GM12892 (cell line): Measurements from ENCODE around the gene TRAPPC2.

Experiments used
- DNase-seq: peaks from one replicate; pipeline ENCODE4 v3.0.0; 2011; ENCODE audit not compliant: insufficient read length
- FAIRE-seq: peaks from 2 replicates; lab custom pipeline; 2011; peaks lifted over from hg19 to GRCh38; lab: Jason Lieb, UNC
- POLR2A ChIP-seq: IDR thresholded peaks from 2 replicates; pipeline ENCODE4 v1.6.1; 2011; ENCODE audit warnings: low read depth, low read length, control low read depth
- POLR2AphosphoS5 ChIP-seq: IDR thresholded peaks from 2 replicates; pipeline ENCODE4 v1.6.1; 2011; ENCODE audit warnings: low read depth, low read length, control low read depth
- TAF1 ChIP-seq: IDR thresholded peaks from 2 replicates; pipeline ENCODE4 v1.6.1; 2011; ENCODE audit warnings: low read depth, mild to moderate bottlenecking, control low read depth, low read length, borderline replicate concordance

The TRAPPC2 gene

DNA sequence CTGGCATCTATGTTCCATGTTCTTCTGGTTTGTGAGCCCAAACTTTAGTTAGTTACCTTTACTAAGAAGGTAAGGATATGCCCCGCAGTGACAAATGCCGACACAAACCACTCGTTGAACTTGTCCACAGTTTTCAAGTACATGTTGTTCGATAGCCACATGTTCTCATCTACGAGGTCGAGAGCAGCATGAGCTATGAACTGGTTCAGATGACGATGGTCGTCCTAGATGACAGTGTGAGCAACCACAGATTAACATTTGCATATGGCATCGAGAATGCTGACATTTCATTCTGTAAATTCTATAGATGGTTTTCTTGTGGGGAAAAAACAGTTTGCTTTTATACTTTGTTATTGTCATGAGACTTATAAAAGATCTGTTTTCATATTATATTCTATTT is 18.0 kb downstream of the TRAPPC2 start:
- FAIRE-seq (peak; percentile 86), DNase-seq (no peak)
- no peak for TF ChIP-seq POLR2AphosphoS5
- TF ChIP-seq POLR2A: no peak
- TF ChIP-seq TAF1: no peak

GRCh38 chrX:13711141-13711540 is 23.3 kb downstream of the TRAPPC2 start:
- DNase-seq (no peak), FAIRE-seq (peak; percentile 56)
- TF ChIP-seq POLR2AphosphoS5 (peak; percentile 50; the same call in 1 of the 2 replicates), TAF1 (no peak)

DNA sequence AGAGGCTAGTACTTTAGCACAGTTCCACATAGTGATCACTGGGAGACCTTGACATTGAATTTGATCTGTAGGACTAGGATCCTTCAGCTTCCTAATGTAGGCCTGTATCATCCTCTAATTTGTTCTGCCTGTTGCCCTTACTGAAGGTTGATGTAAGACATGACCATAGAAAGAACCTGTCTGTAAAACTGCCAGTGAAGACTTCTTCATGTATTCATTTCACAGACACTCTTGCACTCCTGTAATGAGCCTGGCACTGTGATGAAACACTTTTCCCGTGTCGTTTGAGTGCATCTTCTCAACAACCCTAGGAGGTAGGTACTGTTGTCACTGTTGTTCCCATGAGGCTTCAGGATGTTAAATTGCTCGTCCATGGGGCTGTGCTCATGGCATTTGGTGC is 30.8 kb downstream of the TRAPPC2 start:
- peak; percentile 86 for FAIRE-seq
- no peak for TF ChIP-seq POLR2A
- no peak for TF ChIP-seq TAF1
- TF ChIP-seq POLR2AphosphoS5: no peak

GRCh38 chrX:13703135-13703534 is 31.3 kb downstream of the TRAPPC2 start:
- FAIRE-seq: peak; percentile 56
- TF ChIP-seq TAF1 (no peak), POLR2AphosphoS5 (no peak), POLR2A (no peak)
- DNase-seq: no peak

More for the DNA sequence above, 30.8 kb downstream of the TRAPPC2 start:
- DNase-seq: no peak

DNA sequence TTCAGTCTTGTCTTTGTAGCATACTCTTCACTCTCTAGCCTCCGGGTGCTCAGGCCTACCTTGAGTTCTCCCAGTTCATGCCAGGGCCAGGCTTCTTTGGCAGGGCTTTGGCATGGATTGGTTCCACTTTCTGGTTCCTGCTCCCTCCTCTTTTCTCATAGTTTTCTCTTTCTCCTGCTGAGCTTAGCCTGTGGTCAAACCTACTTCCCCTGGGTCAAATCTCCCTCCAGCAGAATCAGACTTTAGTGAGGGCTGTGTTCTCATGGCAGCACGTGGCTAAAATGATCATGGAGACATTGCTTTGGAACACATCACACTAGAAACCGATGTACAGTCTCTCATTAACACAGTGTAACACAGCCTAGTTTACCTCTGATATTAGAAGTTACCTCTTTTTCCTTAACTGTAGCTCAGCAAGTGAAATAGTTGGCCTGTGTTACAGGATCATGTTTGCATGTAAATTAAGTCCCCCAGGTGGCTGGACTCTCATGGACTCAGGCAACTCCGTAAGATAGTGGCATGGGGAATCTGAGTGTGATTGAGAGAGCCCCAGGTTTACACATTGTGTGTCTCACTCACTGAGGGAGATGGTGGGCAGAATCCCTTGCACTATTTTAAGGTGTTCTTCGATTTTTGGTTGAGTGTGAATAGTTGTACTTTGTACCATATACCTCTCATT is 32.2 kb downstream of the TRAPPC2 start:
- TF ChIP-seq TAF1: no peak
- TF ChIP-seq POLR2AphosphoS5: no peak
- DNase-seq: no peak
- FAIRE-seq: peak; percentile 44

DNA sequence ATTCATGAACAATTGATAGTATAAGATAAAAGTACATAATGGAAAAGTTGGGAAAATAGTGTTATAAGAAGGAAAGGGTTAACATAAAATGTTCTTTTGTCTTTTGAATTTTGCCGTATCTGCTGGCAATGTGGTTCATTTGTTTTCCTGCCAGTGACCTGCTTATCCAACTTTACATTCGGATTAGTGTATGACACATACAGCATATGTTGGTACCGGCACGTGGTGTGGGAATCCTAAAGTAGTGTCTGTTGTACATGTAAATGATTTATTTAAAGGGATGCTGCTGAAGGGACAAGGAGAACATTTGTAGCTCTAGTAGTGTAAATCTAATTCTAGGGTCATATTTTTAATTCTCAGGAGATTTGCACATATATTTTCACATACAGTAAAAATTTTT is 34.0 kb downstream of the TRAPPC2 start:
- TF ChIP-seq POLR2AphosphoS5 (no peak), POLR2A (no peak), TAF1 (no peak)
- FAIRE-seq (peak; percentile 78), DNase-seq (no peak)

DNA sequence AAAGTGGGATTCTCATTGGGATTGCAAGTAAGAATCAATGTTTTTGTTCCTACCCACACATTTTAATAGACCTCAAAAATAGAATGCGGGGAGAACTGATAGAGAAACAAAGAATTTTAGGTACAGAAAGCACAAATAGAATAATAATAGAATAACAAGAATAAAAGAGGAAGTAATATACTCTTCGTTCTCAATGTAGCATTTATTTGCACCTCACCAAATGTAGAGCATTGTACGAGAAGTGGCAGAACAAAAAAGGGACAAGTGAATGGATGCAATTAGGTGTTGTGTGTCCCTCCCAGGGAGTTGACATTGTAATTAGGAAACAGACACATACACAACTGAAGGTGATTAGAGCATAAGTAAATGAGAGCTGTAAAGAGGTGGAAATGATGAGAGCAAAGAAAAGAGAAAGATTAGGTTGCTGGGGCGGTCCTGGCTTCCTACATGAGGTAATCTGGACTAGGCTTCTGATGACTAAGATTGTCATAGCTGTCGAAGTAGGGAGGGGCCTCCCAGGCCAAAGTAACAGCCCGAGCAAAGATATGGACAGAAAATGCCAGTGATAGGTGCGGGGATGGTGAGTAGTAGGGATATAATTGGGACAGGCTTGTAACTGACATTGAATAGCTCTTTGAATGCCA is 35.1 kb downstream of the TRAPPC2 start:
- no peak for DNase-seq
- peak; percentile 86 for FAIRE-seq

GRCh38 chrX:13698432-13698831 is 36.0 kb downstream of the TRAPPC2 start:
- FAIRE-seq: no peak
- no peak for TF ChIP-seq POLR2A
- no peak for TF ChIP-seq TAF1
- no peak for TF ChIP-seq POLR2AphosphoS5
- DNase-seq: no peak

More for the DNA sequence above, 35.1 kb downstream of the TRAPPC2 start:
- TF ChIP-seq POLR2AphosphoS5 (no peak), POLR2A (no peak), TAF1 (no peak)

DNA sequence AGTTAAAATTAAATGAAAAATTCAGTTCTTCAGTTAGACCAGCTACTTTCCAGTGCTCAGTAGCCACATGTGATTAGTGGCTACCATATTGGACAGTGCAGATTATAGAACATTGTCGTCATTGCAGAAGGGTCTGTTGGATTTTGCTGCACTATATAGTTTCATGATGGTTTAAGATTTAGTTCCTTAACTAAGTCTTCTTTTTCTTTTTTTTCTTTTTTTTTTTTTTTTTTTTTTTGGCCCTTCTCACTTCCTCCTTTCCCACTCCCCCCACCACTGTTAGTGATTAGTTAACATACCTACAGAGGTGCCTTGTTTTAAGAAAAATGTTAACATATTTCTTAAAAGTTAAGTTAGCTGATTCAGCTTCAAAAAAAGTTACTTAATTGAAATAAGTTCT is 36.4 kb downstream of the TRAPPC2 start:
- FAIRE-seq: no peak
- DNase-seq: no peak
- TF ChIP-seq POLR2AphosphoS5 (no peak), POLR2A (no peak), TAF1 (no peak)

DNA sequence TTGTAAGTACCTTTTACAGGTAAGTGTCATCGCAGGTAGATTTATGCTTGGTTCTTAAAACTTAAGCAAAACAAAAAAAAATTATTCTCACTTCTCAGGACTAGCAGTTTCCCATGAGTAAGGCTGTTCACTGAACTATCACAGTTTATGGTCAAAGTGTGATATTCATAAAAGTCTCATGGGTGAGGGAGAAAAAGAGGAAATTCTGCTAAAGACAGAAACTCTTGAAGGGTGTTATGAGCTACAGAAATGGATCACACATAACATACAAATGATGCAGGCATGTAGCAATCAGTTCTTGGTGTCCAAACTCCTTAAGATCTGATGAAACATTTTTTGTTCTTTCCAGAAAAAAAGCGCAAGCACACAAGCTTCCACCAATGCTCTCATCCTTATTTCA is 37.0 kb downstream of the TRAPPC2 start:
- TF ChIP-seq POLR2A: no peak
- no peak for TF ChIP-seq POLR2AphosphoS5
- TF ChIP-seq TAF1: no peak
- peak; percentile 83 for FAIRE-seq
- DNase-seq: no peak

- TF ChIP-seq TAF1: no peak
- no peak for FAIRE-seq
These were observed 38.8 kb downstream of the TRAPPC2 start for GRCh38 chrX:13695601-13696115.

GRCh38 chrX:13694983-13695382 is 39.4 kb downstream of the TRAPPC2 start:
- FAIRE-seq (peak; percentile 33), DNase-seq (no peak)
- TF ChIP-seq TAF1: no peak
- TF ChIP-seq POLR2A: no peak
- no peak for TF ChIP-seq POLR2AphosphoS5

More at GRCh38 chrX:13695601-13696115, 38.8 kb downstream of the TRAPPC2 start:
- no peak for DNase-seq
